ENCODE data around the gene NEURL3. TPM values are rescaled to one million over a fixed set of nuclear protein-coding genes. Genes with fewer than 3 reads are reported as not detected.

Gene NEURL3
- total RNA-seq, 3 donors from 2014 or later (not counting 1 experiment from before 2014, with no cell fraction given) = not detected

GRCh38 chr2:96506907-96507240 is 1.7 kb upstream of the NEURL3 start:
- intact Hi-C loops (cut with micrococcal nuclease) = loop anchor here (5.0 to 10.0 kb wide), 2 partner anchors 240 to 482 kb away; partner anchors contain the start of genes CIAO1 and TMEM127
- WGBS (ENCODE audit: insufficient coverage) = 94% methylated on average over 7 of the region's 7 CpGs
- H3K27ac Mint-ChIP-seq = no peak overlapping the region
- ATAC-seq (no peak), DNase-seq (no peak)
- H3K9me3 Mint-ChIP-seq = no peaks in the 10 kb centered on the region
- Histone ChIP-seq H3K9me3 (ENCODE audit: control insufficient read depth, insufficient read depth, low read length) (no peaks in the 10 kb centered on the region), H3K27ac (ENCODE audit: low read length) (no peak overlapping the region), H3K4me1 (ENCODE audit: control insufficient read depth, insufficient read depth, low read length) (peaks cover 25% of the 10 kb centered on the region), H3K27me3 (ENCODE audit: control insufficient read depth, insufficient read depth, low read length) (peaks cover 2% of the 10 kb centered on the region), H3K36me3 (ENCODE audit: control insufficient read depth, insufficient read depth, low read length) (no peaks in the 10 kb centered on the region), H3K4me3 (ENCODE audit: low read length) (no peak overlapping the region)
- no peak for TF ChIP-seq CTCF (IDR thresholded peaks at IDR 0.05)
- H3K27me3 Mint-ChIP-seq (ENCODE audit: low read depth in 2 of 2) = peaks cover 13 to 18% of the 10 kb centered on the region in 2 donors
- no peak overlapping the region for H3K4me3 Mint-ChIP-seq
- H3K4me1 Mint-ChIP-seq = peaks cover 24% of the 10 kb centered on the region in 2 donors
- no peaks in the 10 kb centered on the region for H3K36me3 Mint-ChIP-seq

GRCh38 chr2:96506016-96506906 is 1.1 kb upstream of the NEURL3 start:
- Mint-ChIP-seq H3K9me3 (no peaks in the 10 kb centered on the region), H3K27me3 (ENCODE audit: low read depth in 2 of 2) (peaks cover 15 to 19% of the 10 kb centered on the region in 2 donors), H3K4me3 (no peak overlapping the region), H3K27ac (no peak overlapping the region), H3K4me1 (peaks cover 24% of the 10 kb centered on the region in 2 donors), H3K36me3 (no peaks in the 10 kb centered on the region)
- WGBS (ENCODE audit: insufficient coverage) = 95% methylated on average over 8 of the region's 8 CpGs
- Histone ChIP-seq H3K36me3 (ENCODE audit: control insufficient read depth, insufficient read depth, low read length) (no peaks in the 10 kb centered on the region), H3K27me3 (ENCODE audit: control insufficient read depth, insufficient read depth, low read length) (peaks cover 2% of the 10 kb centered on the region), H3K4me3 (ENCODE audit: low read length) (no peak overlapping the region), H3K4me1 (ENCODE audit: control insufficient read depth, insufficient read depth, low read length) (peaks cover 31% of the 10 kb centered on the region), H3K27ac (ENCODE audit: low read length) (no peak overlapping the region), H3K9me3 (ENCODE audit: control insufficient read depth, insufficient read depth, low read length) (no peaks in the 10 kb centered on the region)
- DNase-seq = no peak
- intact Hi-C loops (cut with micrococcal nuclease) = loop anchor here (5.0 to 10.0 kb wide), 2 partner anchors 239 to 481 kb away; partner anchors contain the start of genes CIAO1 and TMEM127
- TF ChIP-seq CTCF (IDR thresholded peaks at IDR 0.05) = no peak
- ATAC-seq = no peak

- Mint-ChIP-seq H3K27me3 (ENCODE audit: low read depth in 2 of 2) (peaks cover 9 to 13% of the 10 kb centered on the region in 2 donors), H3K36me3 (no peaks in the 10 kb centered on the region), H3K27ac (no peak overlapping the region), H3K4me3 (no peak overlapping the region), H3K4me1 (peaks cover 11 to 12% of the 10 kb centered on the region in 2 donors), H3K9me3 (no peaks in the 10 kb centered on the region)
- H3K9me3 ChIP-seq (ENCODE audit: control insufficient read depth, insufficient read depth, low read length) = no peaks in the 10 kb centered on the region
- TF ChIP-seq CTCF (IDR thresholded peaks at IDR 0.05) = no peak
- H3K36me3 ChIP-seq (ENCODE audit: control insufficient read depth, insufficient read depth, low read length) = no peaks in the 10 kb centered on the region
- no peak overlapping the region for H3K4me3 ChIP-seq (ENCODE audit: low read length)
- intact Hi-C loops (cut with micrococcal nuclease) = loop anchor here (10.0 kb wide), 1 partner anchor 479 kb away; no protein-coding TSS in a partner anchor
- no peak overlapping the region for H3K27ac ChIP-seq (ENCODE audit: low read length)
- ATAC-seq = no peak
- peaks cover 2% of the 10 kb centered on the region for H3K27me3 ChIP-seq (ENCODE audit: control insufficient read depth, insufficient read depth, low read length)
- no peak for DNase-seq
- peaks cover 20% of the 10 kb centered on the region for H3K4me1 ChIP-seq (ENCODE audit: control insufficient read depth, insufficient read depth, low read length)
- 88% methylated on average over 12 of the region's 12 CpGs for WGBS (ENCODE audit: insufficient coverage)
Measured at GRCh38 chr2:96503637-96504243, 1.4 kb downstream of the NEURL3 start.
